CD14-positive monocyte (primary cell): Measurements from ENCODE around the gene NR1I3. TPM values are rescaled to one million over a fixed set of nuclear protein-coding genes. Genes with fewer than 3 reads are reported as not detected.

Experiments used
- DNase-seq, 3 donors: peaks; one replicate each; pipeline ENCODE4 v3.0.0-alpha.2; 2011 to 2022
- H2AFZ ChIP-seq: 2 replicates; pipeline ENCODE4 v1.6.0; 2012; ENCODE audit warnings: mild to moderate bottlenecking, low read depth, low read length, inconsistent platforms; ENCODE audit not compliant: insufficient read depth, poor library complexity, severe bottlenecking
- H3K27ac ChIP-seq, 2 donors: 1 replicate in 1 of 2; 2 replicates in 1 of 2; pipeline ENCODE4 v1.5.1; 2012 to 2013; ENCODE audit warnings: low read length in 2 of 2, control low read depth in 1 of 2, inconsistent platforms in 1 of 2, low read depth in 1 of 2, mild to moderate bottlenecking in 1 of 2
- H3K27me3 ChIP-seq, 2 donors: one replicate each; pipeline versions ENCODE4 v1.6.0 to v1.6.1; 2011 to 2013; ENCODE audit warnings: low read length in 2 of 2; ENCODE audit not compliant: control insufficient read depth in 2 of 2, insufficient read depth in 2 of 2
- H3K36me3 ChIP-seq, 2 donors: replicated peaks in 1 of 2; 1 replicate in 1 of 2; 2 replicates in 1 of 2; pipeline versions ENCODE4 v1.5.1 to v1.6.1; 2012 to 2013; ENCODE audit warnings: low read length in 2 of 2, control low read depth in 1 of 2, inconsistent platforms in 1 of 2, mild to moderate bottlenecking in 1 of 2; ENCODE audit not compliant: insufficient read depth in 2 of 2, control insufficient read depth in 1 of 2
- H3K4me1 ChIP-seq, 2 donors: 1 replicate in 1 of 2; 2 replicates in 1 of 2; pipeline versions ENCODE4 v1.5.1 to v1.6.1; 2012 to 2013; ENCODE audit warnings: low read length in 2 of 2, control low read depth in 1 of 2, inconsistent platforms in 1 of 2, mild to moderate bottlenecking in 1 of 2, moderate library complexity in 1 of 2; ENCODE audit not compliant: insufficient read depth in 2 of 2, control insufficient read depth in 1 of 2
- H3K4me2 ChIP-seq: replicated peaks from 2 replicates; pipeline ENCODE3; 2012; ENCODE audit warnings: low read length, moderate library complexity, mild to moderate bottlenecking; ENCODE audit not compliant: poor library complexity, severe bottlenecking; ENCODE audit errors: extremely low read depth
- H3K4me3 ChIP-seq, 3 experiments: fragments of 200-600 bp in 1 of 3; sonication (generic) in 1 of 3; replicated peaks in 1 of 3; 1 replicate in 2 of 3; 2 replicates in 1 of 3; pipeline ENCODE4 v1.5.1; 2011 to 2013; ENCODE audit warnings: low read length in 3 of 3, mild to moderate bottlenecking in 3 of 3, control low read depth in 2 of 3, low read depth in 2 of 3, inconsistent platforms in 1 of 3, moderate library complexity in 1 of 3
- H3K79me2 ChIP-seq: 2 replicates; pipeline ENCODE4 v1.6.0; 2012; ENCODE audit warnings: mild to moderate bottlenecking, control low read depth, inconsistent platforms, low read length, moderate library complexity; ENCODE audit not compliant: insufficient read depth
- H3K9ac ChIP-seq: 2 replicates; pipeline ENCODE4 v1.6.0; 2017; ENCODE audit warnings: low read length, mild to moderate bottlenecking; ENCODE audit not compliant: insufficient read depth, poor library complexity, severe bottlenecking
- H3K9me3 ChIP-seq, 2 donors: replicated peaks in 1 of 2; 1 replicate in 1 of 2; 2 replicates in 1 of 2; pipeline versions ENCODE4 v1.5.1 to v1.6.1; 2012 to 2013; ENCODE audit warnings: low read length in 2 of 2, control low read depth in 1 of 2; ENCODE audit not compliant: control insufficient read depth in 1 of 2, insufficient read depth in 1 of 2
- H4K20me1 ChIP-seq: 2 replicates; pipeline ENCODE4 v1.6.0; 2012; ENCODE audit warnings: mild to moderate bottlenecking, low read length, control low read depth, moderate library complexity; ENCODE audit not compliant: insufficient read depth
- H3K27ac Mint-ChIP-seq, 7 donors: one replicate each; pipeline ENCODE4 v1.8.0; 2020; ENCODE audit warnings: mild to moderate bottlenecking in 7 of 7, mixed read lengths in 7 of 7, moderate library complexity in 6 of 7, inconsistent platforms in 2 of 7
- H3K27me3 Mint-ChIP-seq, 3 donors: one replicate each; pipeline ENCODE4 v1.8.0; 2021 to 2022; ENCODE audit warnings: low read depth in 3 of 3, mild to moderate bottlenecking in 3 of 3, mixed read lengths in 3 of 3, moderate library complexity in 3 of 3, inconsistent platforms in 1 of 3
- H3K36me3 Mint-ChIP-seq, 2 donors: one replicate each; pipeline ENCODE4 v1.8.0; 2020; ENCODE audit warnings: mixed read lengths in 2 of 2, inconsistent platforms in 1 of 2, mild to moderate bottlenecking in 1 of 2
- H3K4me1 Mint-ChIP-seq: one replicate; pipeline ENCODE4 v1.8.0; 2020; ENCODE audit warnings: mild to moderate bottlenecking, mixed read lengths
- H3K4me3 Mint-ChIP-seq, 2 donors: one replicate each; pipeline ENCODE4 v1.8.0; 2020; ENCODE audit warnings: mild to moderate bottlenecking in 2 of 2, mixed read lengths in 2 of 2, moderate library complexity in 1 of 2
- H3K9me3 Mint-ChIP-seq, 7 donors: one replicate each; pipeline ENCODE4 v1.8.0; 2020 to 2022; ENCODE audit warnings: mixed read lengths in 7 of 7, mild to moderate bottlenecking in 6 of 7, moderate library complexity in 6 of 7, inconsistent platforms in 2 of 7
- WGBS: methylation state at CpG from one replicate; pipeline ENCODE4 v1.1.5; 2013; ENCODE audit warnings: missing lambda C conversion rate; ENCODE audit not compliant: insufficient coverage; 5-methylcytosine and 5-hydroxymethylcytosine counted together
- intact Hi-C, 2 donors: fragments of 100-400 bp; cut with micrococcal nuclease; formaldehyde crosslinking; loops; one replicate each; pipeline versions ENCODE4 v1.15.0 to v1.15.1; 2023
- polyA plus RNA-seq, 3 donors: library from polyadenylated mRNA; depleted of rRNA in 1 of 3; unstranded in 2 of 3; stranded (reverse) in 1 of 3; fragments of 300-500 nt in 2 of 3; fragments of >200 nt in 1 of 3; fragmentation: Illumina TruSeq in 2 of 3; gene quantifications; 1 replicate in 2 of 3; 2 replicates in 1 of 3; pipeline ENCODE4 v1.2.3, GENCODE V29; 2012 to 2021
- TF ChIP-seq, protein P1 (sequence below): fragments of 200-600 bp; IDR thresholded peaks from one replicate; pipeline ENCODE4 v1.8.0; 2022; ENCODE audit warnings: antibody characterized with exemption, mild to moderate bottlenecking

NR1I3 gene
- polyA plus RNA-seq, 3 donors, result not detected

DNA sequence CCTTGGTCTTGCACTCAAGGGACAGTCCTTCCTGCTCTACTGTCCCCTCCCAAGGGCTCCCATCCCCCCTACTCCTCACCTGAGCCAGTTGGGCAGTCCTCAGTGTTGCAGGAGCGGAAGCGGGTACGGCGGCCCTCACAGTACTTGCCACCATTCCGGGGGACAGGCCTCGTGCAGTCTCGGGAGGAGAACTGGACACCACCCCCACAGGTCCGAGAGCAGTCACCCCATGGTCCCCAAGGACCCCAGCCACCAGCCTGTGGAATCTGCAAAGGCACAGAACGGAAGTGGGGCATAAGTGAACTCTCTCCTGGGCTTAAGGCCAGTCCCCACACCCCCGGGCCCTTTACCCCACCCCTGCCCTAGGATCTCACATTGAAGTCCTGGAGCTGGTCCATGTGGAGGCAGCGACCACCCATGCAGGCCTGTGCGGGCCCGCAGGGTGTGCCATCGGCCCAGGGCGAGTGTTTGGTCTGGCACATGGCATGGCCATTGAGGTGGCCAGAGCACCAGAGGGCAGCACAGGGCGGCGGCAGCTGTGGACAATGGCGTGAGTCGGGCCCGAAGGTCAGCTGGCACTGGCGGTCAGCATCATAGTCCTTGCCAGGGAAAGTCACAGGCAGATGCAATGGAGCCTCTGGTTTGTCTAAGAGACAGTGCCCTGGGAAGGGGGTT is 44.3 kb downstream of the NR1I3 start:
- Histone ChIP-seq H3K4me2 (no peak overlapping the region), H3K4me3 (no peak overlapping the region), H3K9ac (no peak overlapping the region), H3K4me1 (peaks cover 46% of the 10 kb centered on the region in 2 donors), H2AFZ (no peak overlapping the region), H3K79me2 (no peaks in the 10 kb centered on the region), H3K9me3 (no peaks in the 10 kb centered on the region), H3K36me3 (no peaks in the 10 kb centered on the region), H4K20me1 (no peaks in the 10 kb centered on the region), H3K27ac (peak overlapping the region in 1 of 2 donors; percentile 22), H3K27me3 (no peaks in the 10 kb centered on the region)
- Mint-ChIP-seq H3K27me3 (peaks cover 0 to 2% (median 0%) of the 10 kb centered on the region in 3 donors), H3K4me3 (no peak overlapping the region), H3K27ac (peak overlapping the region in 2 of 7 donors; percentile 68 to 73), H3K36me3 (no peaks in the 10 kb centered on the region), H3K4me1 (peaks cover 58% of the 10 kb centered on the region), H3K9me3 (no peaks in the 10 kb centered on the region)
- no peak for DNase-seq
- TF ChIP-seq, protein P1, sequence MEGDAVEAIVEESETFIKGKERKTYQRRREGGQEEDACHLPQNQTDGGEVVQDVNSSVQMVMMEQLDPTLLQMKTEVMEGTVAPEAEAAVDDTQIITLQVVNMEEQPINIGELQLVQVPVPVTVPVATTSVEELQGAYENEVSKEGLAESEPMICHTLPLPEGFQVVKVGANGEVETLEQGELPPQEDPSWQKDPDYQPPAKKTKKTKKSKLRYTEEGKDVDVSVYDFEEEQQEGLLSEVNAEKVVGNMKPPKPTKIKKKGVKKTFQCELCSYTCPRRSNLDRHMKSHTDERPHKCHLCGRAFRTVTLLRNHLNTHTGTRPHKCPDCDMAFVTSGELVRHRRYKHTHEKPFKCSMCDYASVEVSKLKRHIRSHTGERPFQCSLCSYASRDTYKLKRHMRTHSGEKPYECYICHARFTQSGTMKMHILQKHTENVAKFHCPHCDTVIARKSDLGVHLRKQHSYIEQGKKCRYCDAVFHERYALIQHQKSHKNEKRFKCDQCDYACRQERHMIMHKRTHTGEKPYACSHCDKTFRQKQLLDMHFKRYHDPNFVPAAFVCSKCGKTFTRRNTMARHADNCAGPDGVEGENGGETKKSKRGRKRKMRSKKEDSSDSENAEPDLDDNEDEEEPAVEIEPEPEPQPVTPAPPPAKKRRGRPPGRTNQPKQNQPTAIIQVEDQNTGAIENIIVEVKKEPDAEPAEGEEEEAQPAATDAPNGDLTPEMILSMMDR, result no peak
- WGBS, result 92% methylated on average over 14 of the region's 21 CpGs
- intact Hi-C loops, result no loop called here

- H4K20me1 ChIP-seq, result no peaks in the 10 kb centered on the region
- peak overlapping the region in 5 of 7 donors; percentile 18 to 81 (median 35) for H3K27ac Mint-ChIP-seq
- no peaks in the 10 kb centered on the region for H3K9me3 Mint-ChIP-seq
- no peak overlapping the region for H3K4me2 ChIP-seq
- H3K27me3 ChIP-seq, result no peaks in the 10 kb centered on the region
- peak overlapping the region in 1 of 2 donors; percentile 22 for H3K27ac ChIP-seq
- H2AFZ ChIP-seq, result peak overlapping the region; percentile 43
- H3K27me3 Mint-ChIP-seq, result peaks cover 0 to 3% (median 2%) of the 10 kb centered on the region in 3 donors
- H3K4me1 Mint-ChIP-seq, result peaks cover 63% of the 10 kb centered on the region
- TF ChIP-seq, protein P1, result peak; percentile 84
- H3K9me3 ChIP-seq, result no peaks in the 10 kb centered on the region
- DNase-seq, result peak; percentile 63 to 81 (median 74)
- no peaks in the 10 kb centered on the region for H3K36me3 ChIP-seq
- H3K36me3 Mint-ChIP-seq, result no peaks in the 10 kb centered on the region
- peaks cover 51 to 55% of the 10 kb centered on the region in 2 donors for H3K4me1 ChIP-seq
- intact Hi-C loops, result no loop called here
- H3K4me3 Mint-ChIP-seq, result no peak overlapping the region
- H3K4me3 ChIP-seq, result no peak overlapping the region
- H3K9ac ChIP-seq, result no peak overlapping the region
- no peaks in the 10 kb centered on the region for H3K79me2 ChIP-seq
- 86% methylated on average over 7 of the region's 15 CpGs for WGBS
Observed at GRCh38 chr1:161192476-161193465, 45.2 kb downstream of the NR1I3 start.
